ENCODE data around the gene VPS37C. TPM values are rescaled to one million over a fixed set of nuclear protein-coding genes. Genes with fewer than 3 reads are reported as not detected.

Gene VPS37C
- total RNA-seq, 6 donors from 2014 or later: 14.7 to 42.0 (median 24.3) TPM

DNA sequence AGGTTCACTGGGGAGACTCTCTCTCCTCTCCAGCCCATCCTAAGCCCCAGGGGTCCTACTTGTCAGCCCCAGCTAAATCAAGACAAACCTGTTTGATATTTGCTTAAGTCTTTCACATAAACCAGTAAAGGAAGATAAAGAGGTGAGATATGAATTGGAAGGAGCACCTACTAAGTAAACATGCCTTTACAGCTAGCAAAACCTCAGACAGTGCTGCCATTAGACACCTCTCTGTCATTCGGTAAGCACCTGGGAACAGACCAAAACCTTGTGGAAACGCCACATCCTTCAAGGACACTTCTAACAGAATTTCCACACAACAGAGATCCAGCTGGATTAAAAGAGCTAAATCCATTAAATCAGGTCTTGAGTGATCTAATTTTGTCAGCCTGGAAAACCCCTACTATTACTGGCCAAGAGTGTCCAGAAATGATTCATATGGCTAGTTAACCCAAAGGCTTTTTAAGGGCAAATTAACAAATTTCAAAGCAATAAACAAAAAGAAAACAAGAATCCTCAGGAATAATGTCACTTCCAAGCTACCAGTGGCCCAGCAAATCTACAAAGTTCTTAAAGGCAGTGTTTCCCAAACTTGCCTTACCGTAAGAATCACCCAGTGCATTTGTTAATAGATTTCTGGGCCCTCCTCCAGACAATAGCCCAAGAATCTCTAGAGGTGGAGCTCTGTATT, 2.4 kb downstream of the VPS37C start:
- TF ChIP-seq POLR2A (IDR thresholded peaks at IDR 0.05) (no peak), EP300 (IDR thresholded peaks at IDR 0.05) (no peak), POLR2AphosphoS5 (IDR thresholded peaks at IDR 0.05) (no peak)
- TF ChIP-seq, protein P1, sequence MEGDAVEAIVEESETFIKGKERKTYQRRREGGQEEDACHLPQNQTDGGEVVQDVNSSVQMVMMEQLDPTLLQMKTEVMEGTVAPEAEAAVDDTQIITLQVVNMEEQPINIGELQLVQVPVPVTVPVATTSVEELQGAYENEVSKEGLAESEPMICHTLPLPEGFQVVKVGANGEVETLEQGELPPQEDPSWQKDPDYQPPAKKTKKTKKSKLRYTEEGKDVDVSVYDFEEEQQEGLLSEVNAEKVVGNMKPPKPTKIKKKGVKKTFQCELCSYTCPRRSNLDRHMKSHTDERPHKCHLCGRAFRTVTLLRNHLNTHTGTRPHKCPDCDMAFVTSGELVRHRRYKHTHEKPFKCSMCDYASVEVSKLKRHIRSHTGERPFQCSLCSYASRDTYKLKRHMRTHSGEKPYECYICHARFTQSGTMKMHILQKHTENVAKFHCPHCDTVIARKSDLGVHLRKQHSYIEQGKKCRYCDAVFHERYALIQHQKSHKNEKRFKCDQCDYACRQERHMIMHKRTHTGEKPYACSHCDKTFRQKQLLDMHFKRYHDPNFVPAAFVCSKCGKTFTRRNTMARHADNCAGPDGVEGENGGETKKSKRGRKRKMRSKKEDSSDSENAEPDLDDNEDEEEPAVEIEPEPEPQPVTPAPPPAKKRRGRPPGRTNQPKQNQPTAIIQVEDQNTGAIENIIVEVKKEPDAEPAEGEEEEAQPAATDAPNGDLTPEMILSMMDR (IDR thresholded peaks at IDR 0.05): no peak
- Histone ChIP-seq H3K27ac (peak overlapping the region; percentile 11 to 99 (median 56)), H3K27me3 (no peaks in the 10 kb centered on the region), H3K4me1 (peaks cover 33 to 49% (median 37%) of the 10 kb centered on the region in 4 donors), H3K36me3 (peaks cover 0 to 4% (median 0%) of the 10 kb centered on the region in 4 donors), H3K4me3 (no peak overlapping the region), H3K9me3 (no peaks in the 10 kb centered on the region)
- ATAC-seq (ENCODE audit: low FRiP score in 2 of 2) (no peak), DNase-seq (no peak)
- WGBS, 2 donors: 38 to 41% methylated on average over 3 of the region's 3 CpGs

DNA sequence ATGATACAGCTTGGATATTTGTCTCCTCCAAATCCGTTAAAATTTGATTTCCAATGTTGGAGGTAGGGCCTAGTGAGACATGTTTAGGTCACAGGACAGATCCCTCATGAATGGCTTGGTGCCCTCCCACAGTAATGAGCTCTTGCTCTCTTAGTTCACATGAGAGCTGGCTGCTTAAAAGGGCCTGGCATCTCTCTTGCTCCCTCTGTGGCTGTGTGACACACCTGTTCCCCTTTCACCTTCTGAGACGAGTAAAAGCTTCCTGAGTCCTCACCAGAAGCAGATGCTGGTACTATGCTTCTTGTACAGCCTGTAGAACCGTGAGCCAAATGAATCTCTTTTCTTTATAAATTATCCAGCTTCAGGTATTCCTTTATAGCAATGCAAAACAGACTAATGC, 3.5 kb downstream of the VPS37C start:
- no peaks in the 10 kb centered on the region for H3K27me3 ChIP-seq
- TF ChIP-seq POLR2A (IDR thresholded peaks at IDR 0.05) (no peak), POLR2AphosphoS5 (IDR thresholded peaks at IDR 0.05) (no peak), EP300 (IDR thresholded peaks at IDR 0.05) (no peak)
- TF ChIP-seq, protein P1 (IDR thresholded peaks at IDR 0.05): no peak
- WGBS, 2 donors: 81 to 90% methylated on average over 3 of the region's 3 CpGs
- no peak for DNase-seq
- H3K36me3 ChIP-seq: peaks cover 0 to 4% (median 0%) of the 10 kb centered on the region in 4 donors
- H3K4me3 ChIP-seq: no peak overlapping the region
- peak overlapping the region in 1 of 4 donors; percentile 38 for H3K27ac ChIP-seq
- H3K4me1 ChIP-seq: peaks cover 38 to 54% (median 47%) of the 10 kb centered on the region in 4 donors
- ATAC-seq (ENCODE audit: low FRiP score in 2 of 2): no peak
- no peaks in the 10 kb centered on the region for H3K9me3 ChIP-seq

DNA sequence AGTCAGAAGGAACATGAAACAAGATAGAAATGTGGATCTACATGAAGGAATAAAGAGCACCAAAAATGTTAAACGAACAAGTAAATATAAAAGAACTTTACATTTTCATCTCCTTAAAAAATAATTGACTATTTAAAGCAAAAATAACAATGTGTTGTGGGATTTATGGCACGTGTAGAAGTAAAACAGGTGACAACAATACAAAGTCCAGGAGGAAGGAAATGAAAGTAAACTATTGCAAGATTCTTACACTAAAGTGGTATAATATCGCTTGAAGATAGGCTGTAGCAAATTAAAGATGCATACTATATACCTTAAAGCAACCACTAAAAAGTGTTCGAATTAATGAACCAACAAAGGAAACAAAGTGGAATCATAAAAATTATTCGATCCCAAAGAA, 5.5 kb downstream of the VPS37C start:
- H3K9me3 ChIP-seq: no peaks in the 10 kb centered on the region
- no peak overlapping the region for H3K27ac ChIP-seq
- ATAC-seq (ENCODE audit: low FRiP score in 2 of 2) (no peak), DNase-seq (no peak)
- peaks cover 0 to 4% (median 0%) of the 10 kb centered on the region in 4 donors for H3K36me3 ChIP-seq
- no peak for TF ChIP-seq POLR2AphosphoS5 (IDR thresholded peaks at IDR 0.05)
- TF ChIP-seq, protein P1 (IDR thresholded peaks at IDR 0.05): no peak
- TF ChIP-seq EP300 (IDR thresholded peaks at IDR 0.05): no peak
- no peak for TF ChIP-seq POLR2A (IDR thresholded peaks at IDR 0.05)
- WGBS, 2 donors: 78 to 82% methylated on average over 5 of the region's 5 CpGs
- peaks cover 41 to 60% (median 49%) of the 10 kb centered on the region in 4 donors for H3K4me1 ChIP-seq
- no peak overlapping the region for H3K4me3 ChIP-seq
- H3K27me3 ChIP-seq: no peaks in the 10 kb centered on the region

DNA sequence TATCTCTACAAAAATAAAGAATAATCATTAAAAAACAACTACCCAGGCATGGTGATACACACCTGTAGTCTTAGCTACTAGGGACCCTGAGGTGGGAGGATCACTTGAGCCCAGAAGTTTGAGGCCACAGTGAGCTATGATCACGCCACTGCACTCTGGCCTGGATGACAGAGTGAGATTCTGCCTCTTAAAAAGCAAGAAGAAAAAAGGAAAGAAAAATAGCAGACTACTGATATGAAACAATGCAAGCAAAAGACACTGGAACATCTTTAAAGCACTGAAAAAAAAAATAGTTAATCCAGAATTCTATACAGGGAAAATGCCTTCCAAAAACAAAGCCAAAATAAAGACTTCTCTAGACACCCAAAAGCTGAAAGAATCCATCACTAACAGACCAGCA, 5.9 kb downstream of the VPS37C start:
- no peak overlapping the region for H3K27ac ChIP-seq
- no peak for ATAC-seq (ENCODE audit: low FRiP score in 2 of 2)
- 97 to 100% methylated on average over 1 of the region's 1 CpG for WGBS, 2 donors

More for the DNA sequence above, 5.9 kb downstream of the VPS37C start:
- H3K4me3 ChIP-seq: no peak overlapping the region
- no peaks in the 10 kb centered on the region for H3K9me3 ChIP-seq
- no peak for DNase-seq
- H3K36me3 ChIP-seq: peaks cover 0 to 4% (median 0%) of the 10 kb centered on the region in 4 donors
- no peaks in the 10 kb centered on the region for H3K27me3 ChIP-seq
- H3K4me1 ChIP-seq: peaks cover 41 to 60% (median 49%) of the 10 kb centered on the region in 4 donors
- TF ChIP-seq, protein P1 (IDR thresholded peaks at IDR 0.05): no peak
- TF ChIP-seq POLR2AphosphoS5 (IDR thresholded peaks at IDR 0.05) (no peak), POLR2A (IDR thresholded peaks at IDR 0.05) (no peak), EP300 (IDR thresholded peaks at IDR 0.05) (no peak)

Data from upper lobe of left lung (tissue), 6 donors.